Activated CD8-positive, alpha-beta memory T cell treated with anti-CD3 and anti-CD28 coated beads, Interleukin-2, amount 50 U/mL, for 24 hours (primary cell): Measurements from ENCODE around the gene SSBP3.

ENCODE experiments used
- DNase-seq: peaks from one replicate; pipeline ENCODE4 v3.0.0-alpha.2; 2020; ENCODE audit errors: extremely low read depth

SSBP3 gene

GRCh38 chr1:54284781-54285529, 121.2 kb downstream of the SSBP3 start:
- no peak for DNase-seq

GRCh38 chr1:54283635-54284385, 122.4 kb downstream of the SSBP3 start:
- DNase-seq, result no peak

- no peak for DNase-seq
Measured at GRCh38 chr1:54282101-54282847, 123.9 kb downstream of the SSBP3 start.

GRCh38 chr1:54280651-54281050, 125.5 kb downstream of the SSBP3 start:
- no peak for DNase-seq

GRCh38 chr1:54279457-54279856, 126.7 kb downstream of the SSBP3 start:
- DNase-seq, result no peak

GRCh38 chr1:54278941-54279422, 127.2 kb downstream of the SSBP3 start:
- no peak for DNase-seq

GRCh38 chr1:54277451-54278341, 128.5 kb downstream of the SSBP3 start:
- no peak for DNase-seq

GRCh38 chr1:54276617-54277450, 129.4 kb downstream of the SSBP3 start:
- DNase-seq, result no peak

- no peak for DNase-seq
Measured at GRCh38 chr1:54275349-54275748, 130.8 kb downstream of the SSBP3 start.

GRCh38 chr1:54274881-54275280, 131.3 kb downstream of the SSBP3 start:
- no peak for DNase-seq

GRCh38 chr1:54274448-54274847, 131.7 kb downstream of the SSBP3 start:
- DNase-seq, result no peak

GRCh38 chr1:54273795-54274163, 132.4 kb downstream of the SSBP3 start:
- no peak for DNase-seq

- DNase-seq, result no peak
Measured at GRCh38 chr1:54273092-54273794, 133.0 kb downstream of the SSBP3 start.

- no peak for DNase-seq
Measured at GRCh38 chr1:54272772-54273091, 133.5 kb downstream of the SSBP3 start.

GRCh38 chr1:54272134-54272533, 134.1 kb downstream of the SSBP3 start:
- no peak for DNase-seq

- no peak for DNase-seq
Measured at GRCh38 chr1:54271341-54271740, 134.9 kb downstream of the SSBP3 start.

GRCh38 chr1:54270543-54270942, 135.7 kb downstream of the SSBP3 start:
- no peak for DNase-seq

GRCh38 chr1:54268762-54269297, 137.4 kb downstream of the SSBP3 start:
- no peak for DNase-seq

- DNase-seq, result no peak
Measured at GRCh38 chr1:54267815-54268761, 138.1 kb downstream of the SSBP3 start.
